ENCODE data around the gene RPL6. TPM values are rescaled to one million over a fixed set of nuclear protein-coding genes. Genes with fewer than 3 reads are reported as not detected.
A peak's percentile ranks its signal among the peaks of the same experiment; 100 is the strongest.
"Not testable (repeated sequence)": the region's sequence is repeated elsewhere in the genome, so short reads cannot be mapped to it uniquely, and the experiment has no call there.

The RPL6 gene
- total RNA-seq: 1,000 to 10,000 TPM; 1,578 to 2,161 (median 1,920) TPM
- polyA plus RNA-seq: 1,000 to 10,000 TPM; 1,795 to 2,662 (median 1,962) TPM

DNA sequence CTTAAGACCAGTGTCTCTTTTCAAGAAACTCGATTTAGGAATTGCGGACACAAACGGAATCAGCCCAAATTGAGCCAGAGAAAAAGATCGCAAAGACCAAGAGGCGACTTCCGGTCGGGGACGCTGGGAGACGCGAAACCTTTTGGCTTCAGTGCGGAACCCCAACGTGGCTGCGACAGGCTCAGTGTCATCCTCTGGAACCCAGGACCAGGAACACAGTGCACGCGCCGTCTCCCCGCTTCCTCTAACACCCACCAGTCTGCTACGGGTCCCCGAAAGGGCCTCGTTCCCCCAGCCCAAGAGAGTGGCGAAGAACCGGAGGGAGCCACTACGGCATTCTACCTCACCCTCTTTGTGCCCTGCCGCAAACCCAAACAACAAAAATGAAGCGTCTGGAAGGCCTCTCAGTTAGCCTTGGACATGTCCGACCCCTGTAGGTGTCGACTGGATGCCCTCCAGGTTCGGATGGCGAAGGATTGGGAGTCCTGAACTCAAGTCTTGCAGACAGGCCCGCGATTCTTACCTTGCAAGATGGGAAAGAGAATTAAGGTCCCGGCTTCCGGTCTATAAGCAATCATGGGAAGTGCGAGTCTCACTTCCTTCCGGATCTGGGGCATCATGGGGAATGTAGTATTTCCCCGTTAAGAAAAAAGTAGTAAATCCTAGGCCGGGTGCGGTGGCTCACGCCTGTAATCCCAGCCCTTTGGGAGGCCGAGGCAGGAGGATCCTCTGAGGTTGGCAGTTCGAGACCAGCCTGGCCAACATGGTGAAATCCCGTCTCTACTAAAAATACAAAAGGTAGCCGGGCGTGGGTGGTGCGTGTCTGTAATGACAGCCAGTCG, at the start of gene RPL6:
Gene RPL6, minus strand, starts transcription at position 542 of the 842 bp plus-strand sequence. CDS start 949 bp downstream, outside the sequence.
- peak; percentile 89 for DNase-seq
- TF ChIP-seq POLR2A (IDR thresholded peaks at IDR 0.05): peak; percentile 61 to 64
- peak; percentile 87 to 95 (median 91) for TF ChIP-seq POLR2AphosphoS5 (IDR thresholded peaks at IDR 0.05)
- TF ChIP-seq EP300 (IDR thresholded peaks at IDR 0.05): no peak

GRCh38 chr12:112458751-112459150, 49.3 kb upstream of the RPL6 start:
- 95 to 96% methylated on average over 5 of the region's 5 CpGs for WGBS, 2 donors

More for the DNA sequence above, at the start of gene RPL6:
- 10 to 11% methylated on average over 46 of the region's 46 CpGs for WGBS, 2 donors
- Histone ChIP-seq H3K36me3 (peaks cover 7 to 40% (median 31%) of the 10 kb centered on the region in 4 donors), H3K27ac (peak within 1 kb of the TSS; percentile 86 to 92 (median 88)), H3K9me3 (no peaks in the 10 kb centered on the region), H3K27me3 (no peaks in the 10 kb centered on the region), H3K4me1 (peaks cover 0 to 26% (median 19%) of the 10 kb centered on the region in 4 donors), H3K4me3 (peak within 1 kb of the TSS; percentile 57 to 69 (median 64))
- intact Hi-C loops (cut with DNase I): loop anchor here (5.0 kb wide), 1 partner anchor 567 kb away; the partner anchor contains the start of gene MAPKAPK5

DNA sequence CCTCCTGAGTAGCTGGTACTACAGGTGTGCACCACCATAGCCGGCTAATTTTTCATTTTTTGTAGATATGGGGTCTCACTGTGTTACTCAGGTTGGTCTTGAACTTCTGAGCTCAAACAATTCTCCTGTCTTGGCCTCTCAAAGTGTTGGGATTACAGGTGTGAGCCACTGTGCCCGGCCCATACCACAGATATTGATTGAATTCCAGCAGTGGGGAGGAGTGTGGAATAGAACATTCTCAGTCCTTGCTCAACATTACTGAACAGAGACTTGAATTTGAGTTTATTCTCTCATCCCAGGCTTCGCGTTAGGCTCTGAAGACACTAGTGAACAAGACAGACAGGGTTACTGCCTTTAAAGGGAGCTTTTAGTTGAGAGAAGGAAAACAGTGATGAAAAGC, 48.9 kb upstream of the RPL6 start:
- 97 to 98% methylated on average over 4 of the region's 4 CpGs for WGBS, 2 donors
- H3K36me3 ChIP-seq: peaks cover 0 to 63% (median 26%) of the 10 kb centered on the region in 4 donors
- intact Hi-C loops (cut with DNase I): no loop called here
- no peaks in the 10 kb centered on the region for H3K9me3 ChIP-seq
- no peak overlapping the region for H3K27ac ChIP-seq
- no peak overlapping the region for H3K4me3 ChIP-seq
- DNase-seq: no peak
- H3K27me3 ChIP-seq: no peaks in the 10 kb centered on the region
- H3K4me1 ChIP-seq: no peaks in the 10 kb centered on the region
- no peak for TF ChIP-seq POLR2A (IDR thresholded peaks at IDR 0.05)
- TF ChIP-seq POLR2AphosphoS5 (IDR thresholded peaks at IDR 0.05): no peak
- TF ChIP-seq, protein P1, sequence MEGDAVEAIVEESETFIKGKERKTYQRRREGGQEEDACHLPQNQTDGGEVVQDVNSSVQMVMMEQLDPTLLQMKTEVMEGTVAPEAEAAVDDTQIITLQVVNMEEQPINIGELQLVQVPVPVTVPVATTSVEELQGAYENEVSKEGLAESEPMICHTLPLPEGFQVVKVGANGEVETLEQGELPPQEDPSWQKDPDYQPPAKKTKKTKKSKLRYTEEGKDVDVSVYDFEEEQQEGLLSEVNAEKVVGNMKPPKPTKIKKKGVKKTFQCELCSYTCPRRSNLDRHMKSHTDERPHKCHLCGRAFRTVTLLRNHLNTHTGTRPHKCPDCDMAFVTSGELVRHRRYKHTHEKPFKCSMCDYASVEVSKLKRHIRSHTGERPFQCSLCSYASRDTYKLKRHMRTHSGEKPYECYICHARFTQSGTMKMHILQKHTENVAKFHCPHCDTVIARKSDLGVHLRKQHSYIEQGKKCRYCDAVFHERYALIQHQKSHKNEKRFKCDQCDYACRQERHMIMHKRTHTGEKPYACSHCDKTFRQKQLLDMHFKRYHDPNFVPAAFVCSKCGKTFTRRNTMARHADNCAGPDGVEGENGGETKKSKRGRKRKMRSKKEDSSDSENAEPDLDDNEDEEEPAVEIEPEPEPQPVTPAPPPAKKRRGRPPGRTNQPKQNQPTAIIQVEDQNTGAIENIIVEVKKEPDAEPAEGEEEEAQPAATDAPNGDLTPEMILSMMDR (IDR thresholded peaks at IDR 0.05): no peak
- TF ChIP-seq EP300 (IDR thresholded peaks at IDR 0.05): no peak

More at GRCh38 chr12:112458751-112459150, 49.3 kb upstream of the RPL6 start:
- intact Hi-C loops (cut with DNase I): no loop called here
- H3K4me3 ChIP-seq: no peak overlapping the region
- no peak for DNase-seq
- H3K9me3 ChIP-seq: no peaks in the 10 kb centered on the region
- H3K27me3 ChIP-seq: no peaks in the 10 kb centered on the region
- H3K27ac ChIP-seq: no peak overlapping the region
- peaks cover 0 to 59% (median 25%) of the 10 kb centered on the region in 4 donors for H3K36me3 ChIP-seq
- TF ChIP-seq POLR2AphosphoS5 (IDR thresholded peaks at IDR 0.05) (no peak), POLR2A (IDR thresholded peaks at IDR 0.05) (no peak), EP300 (IDR thresholded peaks at IDR 0.05) (no peak)
- TF ChIP-seq, protein P1 (IDR thresholded peaks at IDR 0.05): no peak
- H3K4me1 ChIP-seq: no peaks in the 10 kb centered on the region

DNA sequence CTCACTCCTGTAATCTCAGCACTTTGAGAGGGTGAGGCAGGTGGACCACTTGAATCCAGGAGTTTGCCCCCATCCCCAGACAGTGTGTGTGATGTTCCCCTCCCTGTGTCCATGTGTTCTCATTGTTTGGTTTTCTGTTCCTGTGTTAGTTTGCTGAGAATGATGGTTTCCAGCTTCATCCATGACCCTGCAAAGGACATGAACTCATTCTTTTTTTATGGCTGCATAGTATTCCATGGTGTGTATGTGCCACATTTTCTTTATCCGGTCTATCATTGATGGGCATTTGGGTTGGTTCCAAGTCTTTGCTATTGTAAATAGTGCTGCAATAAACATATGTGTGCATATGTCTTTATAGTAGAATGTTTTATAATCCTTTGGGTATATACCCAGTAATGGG, 47.7 kb upstream of the RPL6 start:
- intact Hi-C loops (cut with DNase I); H3K27me3 ChIP-seq; H3K4me1 ChIP-seq; H3K27ac ChIP-seq; H3K4me3 ChIP-seq; H3K9me3 ChIP-seq; DNase-seq: not testable (repeated sequence)
- H3K36me3 ChIP-seq: peaks cover 0 to 75% (median 30%) of the 10 kb centered on the region in 4 donors
- WGBS, 2 donors: 73 to 83% methylated on average over 1 of the region's 1 CpG

- no peaks in the 10 kb centered on the region for H3K27me3 ChIP-seq
- TF ChIP-seq, protein P1 (IDR thresholded peaks at IDR 0.05): no peak
- TF ChIP-seq POLR2A (IDR thresholded peaks at IDR 0.05) (no peak), POLR2AphosphoS5 (IDR thresholded peaks at IDR 0.05) (no peak), EP300 (IDR thresholded peaks at IDR 0.05) (no peak)
- H3K4me1 ChIP-seq: no peaks in the 10 kb centered on the region
- H3K36me3 ChIP-seq: peaks cover 0 to 86% (median 30%) of the 10 kb centered on the region in 4 donors
- H3K9me3 ChIP-seq: no peaks in the 10 kb centered on the region
- intact Hi-C loops (cut with DNase I): no loop called here
- H3K27ac ChIP-seq: no peak overlapping the region
- H3K4me3 ChIP-seq: no peak overlapping the region
- no peak for DNase-seq
- WGBS, 2 donors: 97% methylated on average over 7 of the region's 7 CpGs
Observed at GRCh38 chr12:112456029-112456428, 46.6 kb upstream of the RPL6 start.

Data from sigmoid colon (tissue), 7 donors.